DND-41 (cell line): ENCODE data around the gene RIMS1.
"Not testable (repeated sequence)": the region's sequence is repeated elsewhere in the genome, so short reads cannot be mapped to it uniquely, and the experiment has no call there.

ENCODE experiments used
- ATAC-seq: fragments of 200-7000 bp; cut with Tn5 transposase; 3 replicates; pipeline ENCODE4 v1.9.1; 2021; ENCODE audit warnings: low read depth; ENCODE audit not compliant: insufficient read depth
- DNase-seq: peaks from one replicate; pipeline ENCODE4 v3.0.0-alpha.2; 2020
- H2AFZ ChIP-seq: 2 replicates; pipeline ENCODE4 v1.6.0; 2012; ENCODE audit warnings: low read depth, low read length
- H3K27ac ChIP-seq: 2 replicates; pipeline ENCODE4 v1.5.1; 2012; ENCODE audit warnings: low read length, inconsistent platforms
- H3K27me3 ChIP-seq: fragments of 200-600 bp; sonication (generic); 2 replicates; pipeline ENCODE4 v1.6.0; 2012; ENCODE audit warnings: low read length, mild to moderate bottlenecking, inconsistent platforms; ENCODE audit not compliant: insufficient read depth, poor library complexity
- H3K36me3 ChIP-seq: 2 replicates; pipeline ENCODE4 v1.5.1; 2012; ENCODE audit warnings: low read length, inconsistent platforms; ENCODE audit not compliant: insufficient read depth
- H3K4me1 ChIP-seq: 2 replicates; pipeline ENCODE4 v1.5.1; 2012; ENCODE audit warnings: mild to moderate bottlenecking, low read length; ENCODE audit not compliant: insufficient read depth
- H3K4me2 ChIP-seq: 2 replicates; pipeline ENCODE4 v1.6.0; 2012; ENCODE audit warnings: mild to moderate bottlenecking, moderate library complexity, low read length, inconsistent platforms; ENCODE audit not compliant: insufficient read depth
- H3K4me3 ChIP-seq, 2 experiments: fragments of 200-600 bp in 1 of 2; shearing (Covaris generic) in 1 of 2; 2 replicates each; pipeline ENCODE4 v1.5.1; 2012 to 2016; ENCODE audit warnings: inconsistent platforms in 2 of 2, low read length in 2 of 2, mild to moderate bottlenecking in 2 of 2, low read depth in 1 of 2, moderate library complexity in 1 of 2
- H3K79me2 ChIP-seq: 2 replicates; pipeline ENCODE4 v1.6.0; 2012; ENCODE audit warnings: low read length, inconsistent platforms; ENCODE audit not compliant: insufficient read depth
- H3K9ac ChIP-seq: 2 replicates; pipeline ENCODE4 v1.6.0; 2012; ENCODE audit warnings: low read depth, mild to moderate bottlenecking, inconsistent platforms, low read length, moderate library complexity
- H3K9me3 ChIP-seq: 2 replicates; pipeline ENCODE4 v1.5.1; 2012; ENCODE audit warnings: low read length, moderate library complexity, mild to moderate bottlenecking, inconsistent platforms; ENCODE audit not compliant: insufficient read depth, severe bottlenecking
- H4K20me1 ChIP-seq: 2 replicates; pipeline ENCODE4 v1.6.0; 2012; ENCODE audit warnings: low read length; ENCODE audit not compliant: insufficient read depth
- CTCF ChIP-seq: IDR thresholded peaks from 2 replicates; pipeline ENCODE4 v1.5.1; 2012; ENCODE audit warnings: borderline replicate concordance, low read length, moderate library complexity, mild to moderate bottlenecking; ENCODE audit not compliant: poor library complexity, severe bottlenecking; ENCODE audit errors: extremely low read depth
- EZH2 ChIP-seq: IDR thresholded peaks from 3 replicates; pipeline ENCODE4 v1.6.1; 2012; ENCODE audit warnings: borderline replicate concordance, low read depth, mild to moderate bottlenecking, moderate library complexity, low read length, inconsistent platforms; ENCODE audit not compliant: severe bottlenecking

The RIMS1 gene

GRCh38 chr6:72321788-72322187 lies 435.4 kb downstream of the RIMS1 start:
- no peak overlapping the region for H2AFZ ChIP-seq
- no peak for ATAC-seq
- no peaks in the 10 kb centered on the region for H3K36me3 ChIP-seq

GRCh38 chr6:72322771-72323170 lies 436.4 kb downstream of the RIMS1 start:
- Histone ChIP-seq H3K27ac (no peak overlapping the region), H3K4me2 (no peak overlapping the region), H3K36me3 (no peaks in the 10 kb centered on the region), H3K9ac (no peak overlapping the region), H2AFZ (no peak overlapping the region), H3K4me3 (no peak overlapping the region), H3K27me3 (no peaks in the 10 kb centered on the region), H3K4me1 (no peaks in the 10 kb centered on the region), H4K20me1 (no peaks in the 10 kb centered on the region), H3K9me3 (no peaks in the 10 kb centered on the region), H3K79me2 (no peaks in the 10 kb centered on the region)
- no peak for TF ChIP-seq EZH2
- no peak for TF ChIP-seq CTCF
- DNase-seq, result no peak
- no peak for ATAC-seq

More at GRCh38 chr6:72321788-72322187, 435.4 kb downstream of the RIMS1 start:
- Histone ChIP-seq H4K20me1 (no peaks in the 10 kb centered on the region; the same call in 1 of the 2 replicates), H3K4me3 (no peak overlapping the region), H3K27ac (no peak overlapping the region), H3K9me3 (no peaks in the 10 kb centered on the region), H3K9ac (no peak overlapping the region), H3K4me2 (no peak overlapping the region), H3K27me3 (no peaks in the 10 kb centered on the region), H3K4me1 (no peaks in the 10 kb centered on the region), H3K79me2 (no peaks in the 10 kb centered on the region)
- no peak for DNase-seq
- TF ChIP-seq CTCF (no peak), EZH2 (no peak)

GRCh38 chr6:72324591-72324990 lies 438.2 kb downstream of the RIMS1 start:
- DNase-seq, result no peak
- Histone ChIP-seq H3K4me1 (no peaks in the 10 kb centered on the region), H3K9ac (no peak overlapping the region), H3K9me3 (no peaks in the 10 kb centered on the region), H3K4me3 (no peak overlapping the region), H3K36me3 (no peaks in the 10 kb centered on the region), H3K27ac (no peak overlapping the region), H4K20me1 (no peaks in the 10 kb centered on the region), H3K27me3 (no peaks in the 10 kb centered on the region), H2AFZ (no peak overlapping the region), H3K79me2 (no peaks in the 10 kb centered on the region), H3K4me2 (no peak overlapping the region)
- TF ChIP-seq CTCF (no peak), EZH2 (no peak)
- ATAC-seq, result no peak

- Histone ChIP-seq H3K9ac (no peak overlapping the region), H3K79me2 (no peaks in the 10 kb centered on the region), H3K4me1 (no peaks in the 10 kb centered on the region), H2AFZ (no peak overlapping the region), H3K27ac (no peak overlapping the region), H3K4me2 (no peak overlapping the region), H3K4me3 (no peak overlapping the region), H3K27me3 (no peaks in the 10 kb centered on the region), H3K9me3 (no peaks in the 10 kb centered on the region), H4K20me1 (no peaks in the 10 kb centered on the region), H3K36me3 (no peaks in the 10 kb centered on the region)
- TF ChIP-seq CTCF (no peak), EZH2 (no peak)
- DNase-seq (no peak), ATAC-seq (no peak)
Observed at GRCh38 chr6:72328775-72329174, 442.4 kb downstream of the RIMS1 start.

GRCh38 chr6:72335203-72335602 lies 448.9 kb downstream of the RIMS1 start:
- H3K4me1 ChIP-seq, H3K36me3 ChIP-seq, H2AFZ ChIP-seq, DNase-seq, H3K27me3 ChIP-seq, H3K4me3 ChIP-seq, H3K9me3 ChIP-seq, H3K4me2 ChIP-seq, ATAC-seq, H3K79me2 ChIP-seq, H4K20me1 ChIP-seq, H3K9ac ChIP-seq, H3K27ac ChIP-seq: not testable (repeated sequence)
